HG03066 (cell line): ENCODE results near the gene ANKRD10.
"Not testable (repeated sequence)": the region's sequence is repeated elsewhere in the genome, so short reads cannot be mapped to it uniquely, and the experiment has no call there.

ENCODE experiments used
- ATAC-seq: cut with Tn5 transposase; IDR thresholded peaks from one replicate; pipeline ENCODE4 v1.9.1; 2021; ENCODE audit warnings: low read depth; ENCODE audit not compliant: unreplicated experiment

The ANKRD10 gene

DNA sequence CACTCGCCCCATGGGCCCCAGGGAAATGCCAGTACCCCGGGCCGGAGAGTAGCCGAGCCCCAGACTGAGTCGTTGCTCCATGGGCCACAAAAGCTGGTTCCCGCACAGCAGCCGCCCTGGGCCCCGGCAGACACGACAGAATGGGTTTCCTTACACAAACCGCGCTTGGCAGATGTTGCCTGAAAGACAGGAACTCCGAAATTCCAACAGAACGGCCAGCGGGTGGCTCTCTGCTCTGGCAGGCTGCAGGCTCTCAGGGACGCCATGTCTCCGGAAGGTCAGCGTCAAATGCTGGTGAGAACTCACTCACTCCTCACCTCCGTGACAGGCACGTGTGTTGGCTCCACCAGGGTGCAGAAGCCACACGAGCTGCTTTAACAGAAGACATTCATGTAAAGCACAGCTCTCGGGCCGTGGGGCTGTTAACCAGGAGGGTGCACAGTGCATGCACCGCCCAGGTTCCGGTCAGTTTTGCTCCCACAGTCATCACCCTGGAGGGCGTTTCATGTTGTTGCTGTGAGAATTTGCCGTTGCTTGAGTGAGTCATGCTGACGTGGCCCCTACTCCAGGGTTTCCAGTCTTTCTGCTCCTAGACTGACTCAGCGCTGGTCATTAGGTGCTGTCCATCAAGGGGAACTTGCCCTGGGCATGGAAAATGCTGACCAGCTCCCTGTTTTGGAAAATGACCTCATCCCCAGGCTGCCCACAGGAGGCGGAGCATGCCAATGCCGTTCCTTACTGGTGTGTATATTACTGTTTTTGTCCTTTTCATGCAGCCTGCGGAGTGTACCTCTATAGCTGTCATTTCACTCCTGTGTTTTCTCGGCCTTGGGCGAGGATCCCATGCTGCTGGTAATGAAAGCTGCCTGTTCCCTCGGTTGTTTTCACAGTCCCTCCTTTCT lies 44.8 kb downstream of the ANKRD10 start:
- ATAC-seq, result no peak

DNA sequence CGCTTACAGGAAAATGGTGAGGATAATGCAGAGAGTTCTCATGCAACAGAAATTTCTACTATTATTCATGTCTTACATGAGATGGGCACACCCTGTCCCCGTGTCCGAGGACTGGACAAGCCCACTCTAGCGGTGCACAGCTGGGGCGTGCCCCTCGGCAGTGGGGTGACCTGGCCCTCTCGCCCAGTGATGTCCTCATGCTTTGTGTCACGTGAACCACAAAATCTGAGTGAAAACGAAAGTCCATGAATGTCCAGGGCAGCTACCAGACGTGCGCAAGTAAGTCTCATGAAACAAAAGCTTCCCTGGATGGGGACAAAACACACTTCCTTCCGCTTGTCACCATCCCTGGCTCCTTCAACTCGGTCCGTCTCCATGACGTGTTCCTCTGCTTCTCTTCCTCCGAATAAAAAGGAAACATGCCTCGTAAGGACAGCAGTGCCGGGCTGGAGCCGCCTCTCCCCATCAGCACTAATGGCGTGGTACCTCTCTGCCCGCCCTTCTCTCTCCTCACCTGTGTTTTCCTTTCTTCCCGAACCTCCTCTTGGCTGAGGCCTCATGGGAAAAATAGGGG lies 45.6 kb downstream of the ANKRD10 start:
- no peak for ATAC-seq

DNA sequence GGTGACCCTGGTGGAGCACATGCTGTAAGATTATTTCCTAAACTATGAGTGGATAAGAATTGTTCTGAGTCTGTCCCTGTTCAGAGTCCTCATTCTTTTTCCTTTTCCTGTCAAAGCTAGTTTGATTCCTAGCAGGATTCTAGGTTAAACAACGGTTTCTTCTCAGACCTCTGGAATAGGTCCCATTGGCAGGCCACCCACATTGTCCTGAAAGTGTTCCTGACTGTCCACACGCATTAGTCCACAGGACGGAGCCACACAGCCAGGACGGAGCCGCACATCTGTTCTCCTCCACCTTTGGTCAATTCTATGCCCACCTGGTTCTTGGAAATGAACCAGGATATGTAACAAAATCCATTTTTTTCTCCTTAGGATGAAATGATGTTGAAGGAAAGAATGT lies 46.1 kb downstream of the ANKRD10 start:
- ATAC-seq, result no peak

DNA sequence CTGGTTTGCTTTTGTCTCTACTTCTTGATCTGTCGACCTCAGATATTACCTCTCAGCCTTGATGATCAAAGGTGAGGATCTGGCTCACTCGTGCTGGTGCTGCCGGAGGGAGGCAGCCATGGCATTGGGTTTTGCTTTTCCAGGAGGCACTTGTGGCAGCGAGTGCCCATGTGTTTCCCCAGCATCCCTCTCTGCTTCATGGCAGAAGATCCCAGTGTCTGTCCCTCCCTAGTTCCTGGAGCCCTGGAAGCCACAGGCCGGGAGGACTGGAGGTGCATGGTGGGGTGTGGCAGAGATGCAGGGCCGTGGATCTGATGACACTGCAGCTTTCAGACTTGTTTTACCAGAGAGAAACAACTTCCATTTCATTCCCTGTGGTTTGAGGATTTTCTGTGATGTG lies 47.5 kb downstream of the ANKRD10 start:
- ATAC-seq, result no peak

DNA sequence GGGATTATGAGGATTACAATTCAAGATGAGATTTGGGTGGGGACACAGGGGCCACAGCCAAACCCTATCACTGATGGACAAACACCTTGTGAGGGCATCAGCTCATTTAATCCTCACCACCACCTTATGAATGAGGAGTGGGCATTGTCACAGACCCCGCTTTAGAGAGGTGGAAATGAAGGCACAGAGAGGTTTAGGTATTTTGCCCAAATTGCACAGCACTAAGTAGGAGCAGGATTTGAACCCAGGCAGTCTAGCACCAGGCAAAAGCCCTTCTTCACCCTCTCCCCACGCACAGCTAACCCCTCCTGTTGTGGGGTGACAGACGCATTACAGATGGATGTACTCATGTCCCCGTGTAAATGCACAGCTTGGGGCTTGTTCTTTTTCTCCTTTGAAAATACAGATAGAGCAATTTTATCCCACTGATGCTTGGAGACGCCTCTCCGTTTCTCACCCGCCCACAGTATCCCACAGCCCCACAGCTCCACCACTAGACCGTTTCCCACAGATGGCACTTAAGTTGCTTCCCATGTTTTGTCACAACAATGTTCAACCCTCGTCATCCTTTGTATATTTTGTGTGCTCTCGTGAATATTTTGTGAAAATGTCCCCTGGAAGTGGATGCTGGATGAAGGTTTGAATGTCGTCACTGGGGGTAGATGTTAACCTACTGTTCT lies 48.2 kb downstream of the ANKRD10 start:
- ATAC-seq, result no peak

DNA sequence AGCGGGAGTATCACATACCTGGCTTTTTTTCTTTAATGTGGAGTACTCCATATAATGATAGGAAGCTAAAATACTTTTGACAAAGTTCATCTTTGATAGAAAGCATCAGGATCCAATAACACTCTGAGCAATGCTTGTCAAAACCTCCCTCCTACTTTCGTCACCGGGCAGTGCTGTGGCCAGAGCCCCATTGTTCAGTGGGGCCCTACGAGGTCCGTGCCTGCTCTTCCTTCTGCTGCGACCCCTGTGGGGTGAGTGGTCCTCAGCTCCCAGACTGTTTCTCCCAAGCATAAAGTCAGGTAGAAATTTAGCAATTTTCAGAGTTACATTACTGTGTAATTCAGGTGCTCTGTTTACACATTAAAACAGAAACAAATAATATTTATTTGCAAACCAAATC lies 51.2 kb downstream of the ANKRD10 start:
- no peak for ATAC-seq

DNA sequence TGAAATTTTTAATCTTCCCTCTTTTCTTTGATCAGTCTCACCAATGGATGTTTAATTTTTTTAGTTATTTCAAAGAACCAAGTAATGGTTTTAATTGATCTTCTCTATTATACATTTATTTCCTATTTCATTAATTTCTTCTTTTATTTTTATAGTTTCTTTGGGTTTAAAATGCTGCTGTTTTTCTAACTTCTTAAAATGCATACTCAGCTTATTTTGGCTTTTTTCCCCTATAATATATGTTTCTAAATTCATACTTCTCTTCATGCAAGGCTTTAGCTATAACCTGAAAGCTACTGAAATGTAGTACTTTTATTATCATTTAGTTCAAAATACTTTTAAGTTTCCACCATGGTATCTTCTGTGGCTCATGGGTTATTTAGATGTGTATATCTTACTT lies 53.9 kb downstream of the ANKRD10 start:
- no peak for ATAC-seq

DNA sequence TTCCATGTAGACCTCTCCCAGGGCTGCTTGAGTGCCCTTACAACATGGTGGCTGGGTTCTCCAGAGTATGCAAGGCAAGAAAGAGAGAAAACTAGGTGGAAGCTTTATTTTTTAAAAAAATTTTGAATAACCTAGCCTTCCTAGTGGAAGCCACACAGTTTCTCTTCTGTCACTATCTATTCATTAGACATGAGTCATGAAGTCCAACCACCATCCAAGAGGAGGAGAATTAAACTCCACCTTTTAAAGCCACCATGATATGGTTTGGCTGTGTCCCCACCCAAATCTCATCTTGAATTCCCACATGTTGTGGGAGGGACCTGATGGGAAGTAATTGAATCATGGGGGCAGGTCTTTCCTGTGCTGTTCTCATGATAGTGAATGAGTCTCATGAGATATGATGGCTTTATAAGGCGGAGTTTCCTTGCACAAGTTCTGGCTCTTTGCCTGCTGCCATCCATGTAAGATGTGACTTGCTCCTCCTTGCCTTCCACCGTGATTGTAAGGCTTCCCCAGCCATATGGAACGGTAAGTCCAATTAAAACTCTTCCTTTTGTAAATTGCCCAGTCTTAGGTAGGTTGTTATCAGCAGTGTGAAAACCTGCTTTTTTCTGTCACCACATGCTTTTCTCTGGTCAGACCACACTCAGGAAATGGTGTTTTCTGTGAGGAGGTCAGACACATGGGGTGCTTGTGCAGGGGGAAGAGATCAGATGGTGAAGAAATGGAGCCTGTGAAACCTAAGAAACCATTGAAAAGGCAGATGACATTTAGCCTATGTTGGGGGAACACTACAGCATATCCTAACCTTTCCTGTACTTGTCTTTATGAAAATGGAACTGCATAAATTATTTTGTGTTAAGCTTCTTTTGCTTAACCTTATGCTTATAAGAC lies 57.7 kb downstream of the ANKRD10 start:
- ATAC-seq, result no peak

DNA sequence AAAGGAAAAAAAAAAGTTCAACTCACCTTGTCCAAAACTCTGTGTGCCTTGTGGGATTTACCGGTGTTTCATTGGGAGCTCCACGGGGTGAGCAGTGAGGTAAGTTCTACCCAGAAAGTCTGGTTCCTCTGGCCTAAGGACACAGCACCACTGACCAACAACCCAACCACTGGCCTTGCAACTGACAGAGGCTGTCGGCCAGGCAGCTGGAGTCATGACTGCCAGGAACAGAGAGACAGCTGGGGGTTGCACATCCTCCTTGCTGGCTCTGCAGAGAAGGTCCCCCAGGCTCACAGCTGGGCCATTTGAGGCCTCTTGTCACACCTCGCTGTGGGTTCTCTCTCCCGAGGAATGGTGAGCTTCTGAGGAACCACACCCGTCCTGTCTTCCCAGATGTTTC lies 59.5 kb downstream of the ANKRD10 start:
- ATAC-seq, result no peak

DNA sequence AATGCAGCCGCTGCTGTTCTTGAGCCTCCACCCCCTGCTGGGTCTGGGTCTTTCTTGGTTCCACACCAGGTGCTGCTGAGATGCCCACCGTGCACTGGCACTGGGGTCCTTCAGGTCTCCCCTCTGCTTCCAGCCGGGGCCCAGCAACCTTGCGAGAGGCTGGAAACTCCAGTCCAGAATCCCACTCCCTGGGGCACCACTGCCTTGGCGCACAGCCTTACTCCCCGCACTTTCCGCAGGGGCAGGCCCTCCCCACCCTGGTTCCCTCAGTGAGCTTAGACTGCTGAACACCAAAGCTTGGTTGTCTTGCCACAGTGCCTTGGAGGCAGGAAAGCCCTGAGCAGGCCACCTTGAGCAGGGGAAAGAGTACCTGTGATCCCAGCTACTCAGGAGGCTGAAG lies 60.0 kb downstream of the ANKRD10 start:
- no peak for ATAC-seq

DNA sequence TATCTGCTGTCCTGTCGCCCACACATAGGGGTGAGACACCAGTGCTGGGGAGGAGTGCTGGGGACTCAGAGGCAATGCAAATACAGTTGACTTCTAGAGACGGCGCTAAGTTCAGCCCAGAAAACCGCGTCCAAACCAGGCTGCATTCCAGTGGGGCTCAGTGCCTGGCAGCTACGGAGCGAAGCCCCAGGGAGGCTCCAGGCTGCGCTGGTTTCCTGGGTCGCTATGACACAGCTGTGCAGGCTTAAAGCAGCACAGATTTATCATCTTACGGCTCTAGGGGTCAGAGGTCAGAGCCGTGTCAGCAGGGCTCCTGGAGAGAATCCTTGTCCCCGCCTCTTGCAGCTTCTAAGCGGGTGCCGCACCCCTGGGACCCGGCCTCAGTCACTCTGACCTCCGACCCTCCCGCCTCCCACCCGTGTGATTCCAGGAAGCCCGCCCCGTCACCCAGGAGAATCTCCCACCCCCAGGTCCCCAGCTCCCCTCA lies 61.6 kb downstream of the ANKRD10 start:
- no peak for ATAC-seq

DNA sequence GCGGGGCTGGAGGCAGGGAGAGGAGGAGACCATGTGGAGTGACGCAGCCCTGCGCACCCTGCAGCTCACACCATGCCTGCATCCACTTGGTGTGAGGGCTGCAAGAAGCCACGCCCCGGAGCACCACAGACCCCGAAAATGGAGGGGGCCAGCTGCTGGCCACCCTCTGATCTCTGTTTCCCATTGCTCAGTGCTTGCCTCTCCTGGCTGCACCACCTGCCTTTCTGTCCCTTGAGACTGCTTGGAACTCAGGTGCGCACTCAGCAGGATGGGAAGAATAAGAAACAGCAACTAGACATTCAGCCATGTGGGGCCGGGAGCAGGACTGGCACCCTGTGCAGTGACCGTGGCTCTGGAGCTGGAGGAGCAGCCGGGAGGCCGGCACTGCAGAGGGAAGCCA lies 64.0 kb downstream of the ANKRD10 start:
- no peak for ATAC-seq

DNA sequence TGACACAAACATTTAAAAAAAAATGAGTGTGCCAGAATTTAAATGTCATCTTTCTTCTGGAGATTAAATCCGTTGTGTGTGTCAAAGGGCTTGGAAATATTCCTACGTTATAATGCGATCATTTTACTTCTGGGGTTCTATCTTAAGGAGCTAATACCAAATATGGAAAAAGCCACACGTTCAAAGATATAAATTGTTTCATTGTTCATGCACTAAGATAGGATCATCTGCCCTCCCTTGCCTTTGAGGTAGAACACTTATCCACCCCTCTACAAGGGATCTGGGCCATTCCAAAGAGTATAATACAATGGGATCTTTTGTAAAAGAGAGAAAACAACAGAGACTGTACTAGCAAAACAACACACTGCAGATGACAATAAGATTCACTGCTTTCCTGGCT lies 64.9 kb downstream of the ANKRD10 start:
- ATAC-seq, result no peak

DNA sequence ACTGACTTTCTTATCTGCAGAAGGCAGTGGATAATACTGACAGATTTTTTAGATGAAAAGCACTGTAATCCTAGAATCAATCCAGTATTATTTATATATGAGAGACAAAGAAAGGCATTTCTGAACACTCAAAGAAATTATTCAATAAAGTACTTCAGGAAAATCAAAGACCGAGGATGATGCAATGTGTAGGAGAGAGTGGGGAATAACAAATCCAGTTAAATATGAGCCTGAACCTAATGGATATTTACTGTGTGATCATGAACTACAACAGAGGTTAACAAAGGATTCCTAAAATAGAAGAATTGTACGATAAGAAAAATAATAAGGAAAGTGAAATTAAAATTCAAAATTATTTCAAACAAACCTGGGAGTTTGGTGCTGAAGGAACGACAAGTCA lies 69.3 kb downstream of the ANKRD10 start:
- no peak for ATAC-seq

DNA sequence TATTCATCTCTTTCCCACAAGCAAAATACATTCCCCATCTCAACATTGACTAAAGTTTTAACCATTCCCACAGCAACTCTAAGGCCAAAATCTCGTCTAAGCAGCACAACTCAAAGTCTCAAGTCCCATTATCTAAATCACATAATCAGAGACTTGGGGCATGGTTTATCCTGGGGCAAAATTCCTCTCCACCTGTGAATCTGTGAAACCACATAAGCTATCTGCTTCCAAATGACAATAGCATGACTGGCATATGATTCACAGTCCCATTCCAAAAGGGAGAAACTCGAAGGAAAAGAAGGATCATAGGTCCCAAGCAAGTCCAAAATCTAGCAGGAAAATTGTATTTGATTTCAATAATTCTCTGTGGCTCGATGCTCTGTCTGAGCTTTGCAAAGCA lies 73.0 kb downstream of the ANKRD10 start:
- no peak for ATAC-seq

DNA sequence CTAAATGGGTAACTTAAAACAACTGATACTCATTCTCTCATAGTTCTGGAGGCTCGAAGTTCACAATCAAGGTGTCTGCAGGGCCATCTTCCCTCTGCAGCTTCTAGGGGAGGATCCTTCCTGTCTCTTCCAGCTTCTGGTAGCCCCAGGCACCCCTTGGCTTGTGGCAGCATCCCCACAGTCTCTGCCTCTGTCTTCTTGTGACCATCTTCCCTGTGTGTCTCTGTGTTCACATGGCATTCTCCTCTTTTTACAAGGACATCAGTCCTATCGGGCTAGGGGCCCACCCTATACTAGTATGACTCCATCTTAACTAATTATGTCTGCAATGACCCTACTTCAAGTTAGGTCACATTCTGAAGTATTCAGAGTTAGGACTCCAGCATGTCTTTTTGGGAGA lies 73.5 kb downstream of the ANKRD10 start:
- no peak for ATAC-seq

DNA sequence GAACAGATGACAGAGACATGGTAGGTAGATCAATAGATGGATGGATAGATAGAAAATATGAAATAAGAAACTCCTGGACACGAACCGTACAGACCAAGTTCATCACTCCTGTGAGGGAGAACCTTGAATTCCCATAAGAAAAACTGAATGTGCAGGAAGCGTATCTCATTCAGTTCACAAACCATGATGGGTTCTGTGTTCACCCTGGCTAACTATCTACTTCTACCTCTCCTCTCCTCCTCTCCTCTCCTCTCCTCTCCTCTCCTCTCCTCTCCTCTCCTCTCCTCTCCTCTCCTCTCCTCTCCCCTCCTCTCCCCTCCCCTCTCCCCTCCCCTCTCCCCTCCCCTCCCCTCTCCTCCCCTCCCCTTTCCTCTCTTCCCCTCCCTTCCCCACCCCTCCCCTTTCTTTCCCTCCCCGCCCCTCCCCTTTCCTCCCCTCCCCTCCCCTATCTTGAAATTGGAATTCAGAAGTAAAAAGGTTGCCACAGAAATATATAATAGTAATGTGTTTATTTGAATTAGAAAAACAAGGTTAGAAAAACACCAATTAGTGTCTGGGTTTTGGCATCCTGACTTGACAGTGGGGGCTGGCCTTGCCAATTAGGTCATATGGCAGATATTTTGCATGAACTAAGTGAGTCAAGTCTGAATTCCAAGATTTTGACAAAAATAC lies 75.9 kb downstream of the ANKRD10 start:
- no peak for ATAC-seq

DNA sequence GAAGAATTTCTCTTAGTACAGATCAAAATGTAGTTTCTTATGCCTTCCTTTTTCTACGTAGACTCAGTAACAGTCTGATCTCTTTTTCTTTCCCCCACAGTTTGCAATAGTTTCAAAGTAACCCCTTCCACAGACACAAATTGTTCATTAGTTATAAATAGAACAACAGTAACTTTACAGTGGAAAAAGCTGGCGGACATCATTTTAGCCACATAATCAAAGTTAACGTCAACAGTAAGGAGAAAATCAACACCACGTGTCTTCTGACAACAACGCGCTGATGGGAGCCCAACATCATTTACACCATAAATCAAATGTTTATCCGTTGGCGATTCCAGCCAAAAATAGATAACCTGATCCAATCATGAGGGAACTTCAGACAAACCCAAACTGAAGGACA lies 76.8 kb downstream of the ANKRD10 start:
- ATAC-seq, result no peak

DNA sequence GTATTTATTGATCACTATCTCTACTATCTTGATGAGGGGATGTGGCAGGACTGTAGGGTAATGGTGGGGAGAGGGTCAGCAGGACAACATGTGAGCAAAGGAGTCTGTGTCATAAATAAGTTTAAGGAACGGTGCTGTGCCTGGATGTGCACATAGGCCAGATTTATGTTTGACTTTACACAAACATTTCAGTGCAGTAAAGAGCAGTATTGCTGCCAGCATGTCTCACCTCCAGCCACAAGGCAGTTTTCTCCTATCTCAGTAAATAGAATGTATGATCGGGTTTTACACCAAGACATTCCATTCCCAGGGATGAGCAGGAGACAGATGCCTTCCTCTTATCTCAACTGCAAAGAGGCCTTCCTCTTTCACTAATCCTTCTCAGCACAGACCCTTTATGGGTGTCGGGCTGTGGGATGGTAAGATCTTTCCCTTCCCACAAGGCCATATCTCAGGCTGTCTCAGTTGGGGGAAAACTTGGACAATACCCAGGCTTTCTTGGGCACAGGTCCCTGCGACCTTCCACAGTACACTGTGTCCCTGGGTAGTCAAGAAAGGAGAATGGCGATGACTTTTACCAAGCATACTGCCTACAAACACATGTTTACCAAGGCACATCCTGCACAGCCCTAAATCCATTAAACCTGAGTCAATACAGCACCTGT lies 77.3 kb downstream of the ANKRD10 start:
- ATAC-seq, result not testable (repeated sequence)

DNA sequence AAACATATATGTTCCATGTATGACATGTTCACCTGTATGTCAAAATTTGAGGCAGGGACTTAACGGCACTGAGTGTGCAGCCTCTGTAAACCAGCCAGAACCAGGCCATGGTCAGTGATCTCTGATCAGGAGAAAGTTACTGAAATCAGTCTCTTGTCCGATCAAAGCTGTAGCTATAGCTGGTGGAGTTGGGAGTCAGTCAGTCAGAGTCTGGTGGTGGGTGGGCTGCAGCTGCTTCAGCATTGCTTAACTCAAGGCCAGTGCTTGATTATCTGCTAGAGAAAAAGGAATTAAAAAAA lies 78.3 kb downstream of the ANKRD10 start:
- no peak for ATAC-seq
